GM06990 (cell line): ENCODE results near the gene SETD7.

Source experiments
- DNase-seq: peaks from one replicate; pipeline ENCODE4 v3.0.0-alpha.2; 2011; ENCODE audit not compliant: insufficient read length; ENCODE audit errors: extremely low read depth
- H3K27me3 ChIP-seq: replicated peaks from 2 replicates; pipeline ENCODE4 v1.6.0; 2011; ENCODE audit warnings: low read length; ENCODE audit not compliant: control insufficient read depth, insufficient read depth
- H3K36me3 ChIP-seq: 2 replicates; pipeline ENCODE4 v1.5.1; 2011; ENCODE audit warnings: low read length; ENCODE audit not compliant: control insufficient read depth, insufficient read depth
- H3K4me3 ChIP-seq: replicated peaks from 2 replicates; pipeline ENCODE4 v1.5.1; 2011; ENCODE audit warnings: low read depth, mild to moderate bottlenecking, control low read depth, low read length
- CTCF ChIP-seq: IDR thresholded peaks from 2 replicates; pipeline ENCODE4 v1.5.1; 2011; ENCODE audit warnings: low read length, control low read depth, mild to moderate bottlenecking, inconsistent platforms; ENCODE audit not compliant: insufficient read depth, poor library complexity, severe bottlenecking

The SETD7 gene

GRCh38 chr4:139540161-139540560, 15.9 kb downstream of the SETD7 start:
- Histone ChIP-seq H3K4me3 (no peak overlapping the region), H3K27me3 (no peaks in the 10 kb centered on the region), H3K36me3 (no peaks in the 10 kb centered on the region)
- no peak for TF ChIP-seq CTCF
- DNase-seq: no peak

- no peaks in the 10 kb centered on the region for H3K36me3 ChIP-seq
- no peak for TF ChIP-seq CTCF
- H3K27me3 ChIP-seq: no peaks in the 10 kb centered on the region
- no peak overlapping the region for H3K4me3 ChIP-seq
- DNase-seq: no peak
Observed at GRCh38 chr4:139537292-139537691, 18.7 kb downstream of the SETD7 start.

GRCh38 chr4:139535871-139536234, 20.2 kb downstream of the SETD7 start:
- Histone ChIP-seq H3K4me3 (no peak overlapping the region), H3K36me3 (no peaks in the 10 kb centered on the region), H3K27me3 (no peaks in the 10 kb centered on the region)
- TF ChIP-seq CTCF: no peak
- DNase-seq: no peak

- TF ChIP-seq CTCF: no peak
- Histone ChIP-seq H3K27me3 (no peaks in the 10 kb centered on the region), H3K36me3 (no peaks in the 10 kb centered on the region), H3K4me3 (no peak overlapping the region)
- no peak for DNase-seq
Observed at GRCh38 chr4:139535228-139535870, 20.7 kb downstream of the SETD7 start.

GRCh38 chr4:139534287-139534950, 21.6 kb downstream of the SETD7 start:
- H3K27me3 ChIP-seq: no peaks in the 10 kb centered on the region
- no peak for TF ChIP-seq CTCF
- DNase-seq: no peak
- no peak overlapping the region for H3K4me3 ChIP-seq
- no peaks in the 10 kb centered on the region for H3K36me3 ChIP-seq
